Duodenal mucosa (tissue), 2 donors: Measurements from ENCODE around the gene MORN5.

Experiments
- H3K27ac ChIP-seq: one replicate; pipeline ENCODE4 v1.7.0; 2013; ENCODE audit warnings: low read depth, low read length
- H3K27me3 ChIP-seq, 2 donors: one replicate each; pipeline ENCODE4 v1.7.0; 2013; ENCODE audit warnings: low read length in 2 of 2, control low read depth in 1 of 2; ENCODE audit not compliant: insufficient read depth in 2 of 2, control insufficient read depth in 1 of 2
- H3K36me3 ChIP-seq, 2 donors: one replicate each; pipeline ENCODE4 v1.7.0; 2013; ENCODE audit warnings: low read length in 2 of 2, control low read depth in 1 of 2; ENCODE audit not compliant: insufficient read depth in 2 of 2, control insufficient read depth in 1 of 2
- H3K4me1 ChIP-seq, 2 donors: one replicate each; pipeline ENCODE4 v1.7.0; 2013; ENCODE audit warnings: low read length in 2 of 2, control low read depth in 1 of 2; ENCODE audit not compliant: insufficient read depth in 2 of 2, control insufficient read depth in 1 of 2
- H3K4me3 ChIP-seq, 2 donors: one replicate each; pipeline ENCODE4 v1.7.0; 2013; ENCODE audit warnings: low read length in 2 of 2, low read depth in 1 of 2
- H3K9ac ChIP-seq, 2 donors: one replicate each; pipeline ENCODE4 v1.7.0; 2013; ENCODE audit warnings: low read length in 2 of 2, low read depth in 1 of 2
- H3K9me3 ChIP-seq, 2 donors: one replicate each; pipeline ENCODE4 v1.7.0; 2013; ENCODE audit warnings: low read length in 2 of 2, control low read depth in 1 of 2; ENCODE audit not compliant: control insufficient read depth in 1 of 2

Gene MORN5

GRCh38 chr9:122132539-122132938 is 27.2 kb upstream of the MORN5 start:
- Histone ChIP-seq H3K27ac (no peak overlapping the region), H3K9me3 (no peaks in the 10 kb centered on the region), H3K36me3 (no peaks in the 10 kb centered on the region)

GRCh38 chr9:122133263-122133983 is 26.3 kb upstream of the MORN5 start:
- H3K27me3 ChIP-seq = peaks cover 0 to 5% of the 10 kb centered on the region in 2 donors
- H3K27ac ChIP-seq = no peak overlapping the region
- no peaks in the 10 kb centered on the region for H3K4me1 ChIP-seq
- no peaks in the 10 kb centered on the region for H3K36me3 ChIP-seq
- H3K4me3 ChIP-seq = no peak overlapping the region
- no peaks in the 10 kb centered on the region for H3K9me3 ChIP-seq
- no peak overlapping the region for H3K9ac ChIP-seq

More at GRCh38 chr9:122132539-122132938, 27.2 kb upstream of the MORN5 start:
- Histone ChIP-seq H3K4me1 (no peaks in the 10 kb centered on the region), H3K4me3 (no peak overlapping the region), H3K9ac (no peak overlapping the region), H3K27me3 (peaks cover 1 to 5% of the 10 kb centered on the region in 2 donors)

- Histone ChIP-seq H3K4me1 (no peaks in the 10 kb centered on the region), H3K36me3 (no peaks in the 10 kb centered on the region), H3K9me3 (no peaks in the 10 kb centered on the region), H3K9ac (no peak overlapping the region), H3K27me3 (peaks cover 0 to 5% of the 10 kb centered on the region in 2 donors), H3K4me3 (no peak overlapping the region), H3K27ac (no peak overlapping the region)
Observed at GRCh38 chr9:122133984-122134535, 25.6 kb upstream of the MORN5 start.

GRCh38 chr9:122134822-122135528 is 24.7 kb upstream of the MORN5 start:
- Histone ChIP-seq H3K4me1 (no peaks in the 10 kb centered on the region), H3K9me3 (no peaks in the 10 kb centered on the region), H3K27ac (no peak overlapping the region), H3K36me3 (no peaks in the 10 kb centered on the region), H3K4me3 (no peak overlapping the region), H3K9ac (no peak overlapping the region), H3K27me3 (peaks cover 0 to 5% of the 10 kb centered on the region in 2 donors)

GRCh38 chr9:122135529-122135859 is 24.2 kb upstream of the MORN5 start:
- no peaks in the 10 kb centered on the region for H3K4me1 ChIP-seq
- H3K9ac ChIP-seq = no peak overlapping the region
- no peak overlapping the region for H3K27ac ChIP-seq
- peaks cover 0 to 5% of the 10 kb centered on the region in 2 donors for H3K27me3 ChIP-seq
- H3K4me3 ChIP-seq = no peak overlapping the region
- H3K36me3 ChIP-seq = no peaks in the 10 kb centered on the region
- no peaks in the 10 kb centered on the region for H3K9me3 ChIP-seq

GRCh38 chr9:122138560-122139268 is 21.0 kb upstream of the MORN5 start:
- Histone ChIP-seq H3K27me3 (no peaks in the 10 kb centered on the region), H3K4me1 (no peaks in the 10 kb centered on the region), H3K9ac (no peak overlapping the region), H3K36me3 (peaks cover 0 to 18% of the 10 kb centered on the region in 2 donors), H3K27ac (no peak overlapping the region), H3K9me3 (no peaks in the 10 kb centered on the region), H3K4me3 (no peak overlapping the region)

GRCh38 chr9:122140368-122141193 is 19.1 kb upstream of the MORN5 start:
- H3K27ac ChIP-seq = no peak overlapping the region
- H3K9ac ChIP-seq = no peak overlapping the region
- peaks cover 17 to 36% of the 10 kb centered on the region in 2 donors for H3K36me3 ChIP-seq
- no peak overlapping the region for H3K4me3 ChIP-seq
- H3K9me3 ChIP-seq = no peaks in the 10 kb centered on the region
- H3K27me3 ChIP-seq = no peaks in the 10 kb centered on the region
- no peaks in the 10 kb centered on the region for H3K4me1 ChIP-seq

GRCh38 chr9:122141671-122142070 is 18.0 kb upstream of the MORN5 start:
- Histone ChIP-seq H3K9ac (no peak overlapping the region), H3K36me3 (peaks cover 20 to 44% of the 10 kb centered on the region in 2 donors), H3K27ac (no peak overlapping the region), H3K27me3 (no peaks in the 10 kb centered on the region), H3K9me3 (no peaks in the 10 kb centered on the region), H3K4me1 (no peaks in the 10 kb centered on the region), H3K4me3 (no peak overlapping the region)

GRCh38 chr9:122143296-122143695 is 16.4 kb upstream of the MORN5 start:
- no peaks in the 10 kb centered on the region for H3K9me3 ChIP-seq
- H3K4me1 ChIP-seq = no peaks in the 10 kb centered on the region
- H3K27ac ChIP-seq = no peak overlapping the region
- H3K4me3 ChIP-seq = no peak overlapping the region
- no peaks in the 10 kb centered on the region for H3K27me3 ChIP-seq
- peaks cover 28 to 55% of the 10 kb centered on the region in 2 donors for H3K36me3 ChIP-seq
- H3K9ac ChIP-seq = no peak overlapping the region
